Activated CD4-positive, alpha-beta T cell treated with anti-CD3 and anti-CD28 coated beads, Interleukin-2, amount 10 ng/mL, durations not matched to agents 7 days and 5 days (primary cell): ENCODE measurements around the gene SCPEP1. TPM values are rescaled to one million over a fixed set of nuclear protein-coding genes. Genes with fewer than 3 reads are reported as not detected.
"Not testable (repeated sequence)": the region's sequence is repeated elsewhere in the genome, so short reads cannot be mapped to it uniquely, and the experiment has no call there.

Experiments
- CTCF ChIA-PET: fragments of 350-600 bp; sonication (Branson Sonifier 250); formaldehyde crosslinking; loops from one replicate; lab custom pipeline; 2021; ENCODE audit warnings: antibody characterized with exemption; lab: Charles Lee
- POLR2A ChIA-PET: fragments of 350-600 bp; sonication (Branson Sonifier 250); formaldehyde crosslinking; loops from one replicate; lab custom pipeline; 2021; ENCODE audit warnings: antibody characterized with exemption; lab: Charles Lee
- DNase-seq: peaks from one replicate; pipeline ENCODE4 v3.0.0-alpha.2; 2020
- H3K27ac Mint-ChIP-seq: one replicate; pipeline ENCODE4 v1.8.0; 2021; ENCODE audit warnings: mild to moderate bottlenecking, moderate library complexity, mixed read lengths
- H3K27me3 Mint-ChIP-seq: one replicate; pipeline ENCODE4 v1.8.0; 2021; ENCODE audit warnings: mixed read lengths
- H3K36me3 Mint-ChIP-seq: one replicate; pipeline ENCODE4 v1.8.0; 2021; ENCODE audit warnings: low read depth, mixed read lengths
- H3K4me1 Mint-ChIP-seq: one replicate; pipeline ENCODE4 v1.8.0; 2021; ENCODE audit warnings: mixed read lengths
- H3K4me3 Mint-ChIP-seq: one replicate; pipeline ENCODE4 v1.8.0; 2021; ENCODE audit warnings: mild to moderate bottlenecking, moderate library complexity, mixed read lengths
- H3K9me3 Mint-ChIP-seq: one replicate; pipeline ENCODE4 v1.8.0; 2021; ENCODE audit warnings: mixed read lengths
- total RNA-seq, 2 experiments: library from RNA; stranded (reverse); gene quantifications; one replicate each; pipeline ENCODE4 v1.2.3, GENCODE V29; 2021

SCPEP1 gene, protein sequence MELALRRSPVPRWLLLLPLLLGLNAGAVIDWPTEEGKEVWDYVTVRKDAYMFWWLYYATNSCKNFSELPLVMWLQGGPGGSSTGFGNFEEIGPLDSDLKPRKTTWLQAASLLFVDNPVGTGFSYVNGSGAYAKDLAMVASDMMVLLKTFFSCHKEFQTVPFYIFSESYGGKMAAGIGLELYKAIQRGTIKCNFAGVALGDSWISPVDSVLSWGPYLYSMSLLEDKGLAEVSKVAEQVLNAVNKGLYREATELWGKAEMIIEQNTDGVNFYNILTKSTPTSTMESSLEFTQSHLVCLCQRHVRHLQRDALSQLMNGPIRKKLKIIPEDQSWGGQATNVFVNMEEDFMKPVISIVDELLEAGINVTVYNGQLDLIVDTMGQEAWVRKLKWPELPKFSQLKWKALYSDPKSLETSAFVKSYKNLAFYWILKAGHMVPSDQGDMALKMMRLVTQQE
- total RNA-seq = 10 to 100 TPM in 1 of 2 experiments, 1 to 10 TPM in 1; 9.6 to 11.5 TPM

DNA sequence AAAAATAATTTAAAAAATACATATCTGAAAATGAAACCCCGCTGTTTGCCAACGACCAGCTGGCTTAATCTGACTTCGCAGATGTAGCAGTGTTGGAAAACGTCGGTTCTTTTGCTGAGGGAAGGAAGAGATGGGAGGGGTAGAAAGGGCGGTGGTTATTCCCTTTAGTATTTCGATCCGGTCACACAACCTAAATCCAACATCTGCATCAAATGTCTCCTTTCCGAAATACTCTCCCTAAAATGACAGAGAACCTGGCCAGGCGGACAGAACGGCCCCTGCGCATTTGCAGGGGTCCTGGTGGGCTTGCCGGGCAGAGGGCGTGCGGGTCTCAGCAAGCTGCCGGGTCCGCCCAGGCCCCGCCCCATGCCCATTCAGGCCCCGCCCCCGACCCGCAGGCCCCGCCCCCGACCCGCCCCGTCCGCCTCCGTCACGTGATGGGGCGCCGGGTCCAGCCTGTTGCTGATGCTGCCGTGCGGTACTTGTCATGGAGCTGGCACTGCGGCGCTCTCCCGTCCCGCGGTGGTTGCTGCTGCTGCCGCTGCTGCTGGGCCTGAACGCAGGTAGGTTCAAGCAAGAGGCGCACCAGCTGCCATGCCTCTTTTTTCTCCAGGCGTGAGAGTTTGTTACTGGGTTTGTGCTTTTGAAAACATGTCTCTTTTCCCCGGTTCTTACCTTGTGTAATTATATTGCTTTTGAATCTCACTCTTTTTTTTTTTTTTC is at the start of gene SCPEP1:
Gene SCPEP1 (plus strand): TSS at position 459 of the 723 bp plus-strand sequence. CDS start 29 bp downstream, at position 488.
- H3K27ac Mint-ChIP-seq = peak within 1 kb of the TSS; percentile 89
- ChIA-PET CTCF (interaction anchor here (0.6 to 1.5 kb wide), 4 partner anchors 10 to 107 kb away, joined by 3 to 4 read pairs (median 3); partner anchors contain the start of genes AKAP1 and COIL), POLR2A (no interaction called here)
- peak; percentile 84 for DNase-seq
- H3K9me3 Mint-ChIP-seq = no peaks in the 10 kb centered on the region
- peaks cover 21% of the 10 kb centered on the region for H3K4me1 Mint-ChIP-seq
- H3K4me3 Mint-ChIP-seq = peak within 1 kb of the TSS; percentile 86
- no peaks in the 10 kb centered on the region for H3K36me3 Mint-ChIP-seq
- peaks cover 23% of the 10 kb centered on the region for H3K27me3 Mint-ChIP-seq

DNA sequence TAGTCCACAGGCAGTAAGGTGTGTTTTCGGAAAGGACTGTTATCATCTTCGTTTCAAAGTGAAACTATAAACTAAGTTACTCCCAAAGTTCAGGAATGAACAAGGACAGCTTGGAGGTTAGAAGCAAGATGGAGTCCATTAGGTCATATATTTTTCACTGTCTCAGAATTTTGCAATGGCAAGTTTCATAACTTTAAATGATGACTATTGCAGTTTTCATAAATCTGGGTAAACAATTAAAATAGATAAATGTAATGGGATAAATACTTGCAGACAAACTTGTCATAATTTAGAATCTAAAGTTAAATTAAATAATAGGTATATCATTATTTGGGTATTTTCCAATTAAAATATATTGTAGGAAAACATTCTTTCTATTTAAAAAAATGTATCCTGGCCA is 49.3 kb upstream of the SCPEP1 start:
- H3K27me3 Mint-ChIP-seq = peaks cover 3% of the 10 kb centered on the region
- DNase-seq = no peak
- no peaks in the 10 kb centered on the region for H3K4me1 Mint-ChIP-seq
- H3K27ac Mint-ChIP-seq = no peak overlapping the region
- H3K9me3 Mint-ChIP-seq = peaks cover 23% of the 10 kb centered on the region
- CTCF ChIA-PET = no interaction called here
- POLR2A ChIA-PET = no interaction called here
- no peak overlapping the region for H3K4me3 Mint-ChIP-seq
- peaks cover 16% of the 10 kb centered on the region for H3K36me3 Mint-ChIP-seq

DNA sequence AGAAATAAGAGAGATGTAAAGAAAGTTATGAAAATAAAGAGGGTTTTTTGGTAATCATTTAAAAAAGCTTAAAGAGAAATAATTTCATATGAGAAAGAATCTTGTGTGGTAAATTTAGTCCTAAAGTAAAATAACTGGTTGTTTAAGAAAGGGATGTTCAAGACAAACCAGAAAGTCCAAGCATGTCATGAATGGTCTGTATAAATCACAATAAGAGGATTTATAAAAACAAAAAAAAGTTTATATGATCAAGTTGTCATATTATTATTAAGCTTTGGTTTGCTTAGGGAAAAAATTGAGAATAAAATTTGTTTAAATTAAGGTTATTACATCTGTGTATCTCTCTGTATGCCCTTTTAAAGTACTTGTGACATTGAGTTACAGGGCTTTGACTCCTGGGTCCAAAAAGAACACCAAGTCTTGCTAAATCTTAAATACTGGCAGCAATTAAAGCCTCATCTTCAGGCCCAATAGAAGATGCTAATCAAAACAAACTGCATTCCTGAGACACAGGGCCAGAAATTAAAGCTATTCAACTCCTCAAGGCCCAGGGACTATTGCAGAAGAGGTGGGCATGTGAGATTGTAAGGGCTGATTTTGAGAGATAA is 48.5 kb upstream of the SCPEP1 start:
- Mint-ChIP-seq H3K4me3 (no peak overlapping the region), H3K36me3 (peaks cover 25% of the 10 kb centered on the region), H3K27me3 (peaks cover 3% of the 10 kb centered on the region), H3K27ac (no peak overlapping the region), H3K4me1 (peaks cover 7% of the 10 kb centered on the region), H3K9me3 (peaks cover 23% of the 10 kb centered on the region)
- no peak for DNase-seq
- CTCF ChIA-PET = no interaction called here
- POLR2A ChIA-PET = no interaction called here

DNA sequence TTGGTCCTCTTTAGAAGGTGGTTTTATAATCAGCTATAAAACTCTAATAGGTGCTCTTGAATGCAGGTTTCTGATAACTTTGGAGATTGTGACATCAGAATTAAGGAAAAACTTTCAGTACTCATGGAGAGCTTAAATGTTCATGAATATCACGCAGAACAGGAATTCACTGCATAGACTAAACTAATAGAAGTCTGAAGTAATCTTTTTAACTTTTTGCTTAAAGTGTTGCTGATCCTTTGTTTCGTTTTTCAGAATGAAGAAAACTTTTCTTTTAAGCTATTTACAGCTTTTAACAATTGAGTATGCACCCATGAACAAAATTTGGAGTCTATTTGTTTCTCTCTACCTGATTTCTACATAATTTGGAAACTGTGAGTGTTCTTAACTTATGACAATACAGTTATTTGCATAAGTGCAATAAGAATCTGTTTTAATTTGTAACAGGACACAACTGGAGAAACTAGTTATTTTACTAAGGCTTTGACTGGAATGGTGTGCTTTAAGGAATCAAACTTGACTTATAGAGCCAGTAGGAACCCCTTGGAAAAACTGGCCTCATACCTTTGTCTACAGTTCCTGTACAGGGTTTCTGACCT is 47.1 kb upstream of the SCPEP1 start:
- Mint-ChIP-seq H3K27ac (no peak overlapping the region), H3K4me3 (no peak overlapping the region), H3K27me3 (no peaks in the 10 kb centered on the region), H3K9me3 (peaks cover 23% of the 10 kb centered on the region), H3K36me3 (peaks cover 28% of the 10 kb centered on the region), H3K4me1 (peaks cover 10% of the 10 kb centered on the region)
- ChIA-PET POLR2A (no interaction called here), CTCF (interaction anchor here (1.4 kb wide), 1 partner anchor 111 kb away, joined by 3 read pairs; no protein-coding TSS in a partner anchor)
- no peak for DNase-seq

DNA sequence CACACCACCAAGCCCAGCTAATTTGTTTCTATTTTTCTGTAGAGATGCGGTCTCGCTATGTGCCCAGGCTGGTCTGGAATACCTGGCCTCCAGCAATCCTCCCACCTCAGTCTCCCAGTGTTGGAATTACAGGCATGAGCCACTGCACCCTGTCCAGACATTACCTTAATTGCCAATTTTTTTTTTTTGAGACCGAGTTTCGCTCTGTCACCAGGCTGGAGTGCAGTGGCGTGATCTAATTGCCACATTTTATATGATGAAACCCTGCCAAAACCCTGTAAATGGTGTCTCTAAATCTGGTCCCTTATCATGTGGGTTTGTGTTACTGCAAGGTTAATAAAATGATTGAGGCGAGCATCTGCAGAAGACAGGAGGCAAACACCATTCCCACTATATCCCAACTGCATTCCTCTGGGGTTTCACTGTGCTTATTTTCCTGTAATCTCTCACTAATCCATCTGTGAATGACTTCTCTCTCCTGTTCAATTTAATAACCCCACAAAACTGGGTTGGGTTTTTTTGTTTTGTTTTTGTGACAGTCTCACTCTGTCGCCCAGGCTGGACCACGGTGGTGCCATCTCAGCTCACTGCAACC is 44.7 kb upstream of the SCPEP1 start:
- H3K9me3 Mint-ChIP-seq = peaks cover 19% of the 10 kb centered on the region
- peaks cover 24% of the 10 kb centered on the region for H3K4me1 Mint-ChIP-seq
- no peak for DNase-seq
- no peak overlapping the region for H3K27ac Mint-ChIP-seq
- H3K36me3 Mint-ChIP-seq = peaks cover 42% of the 10 kb centered on the region
- POLR2A ChIA-PET = interaction anchor here (0.5 kb wide), 1 partner anchor 22 kb away, joined by 4 read pairs; no protein-coding TSS in a partner anchor
- CTCF ChIA-PET = interaction anchor here (1.0 to 1.3 kb wide), 2 partner anchors 9 to 10 kb away, joined by 5 to 6 read pairs; no protein-coding TSS in a partner anchor
- H3K4me3 Mint-ChIP-seq = no peak overlapping the region
- H3K27me3 Mint-ChIP-seq = no peaks in the 10 kb centered on the region

DNA sequence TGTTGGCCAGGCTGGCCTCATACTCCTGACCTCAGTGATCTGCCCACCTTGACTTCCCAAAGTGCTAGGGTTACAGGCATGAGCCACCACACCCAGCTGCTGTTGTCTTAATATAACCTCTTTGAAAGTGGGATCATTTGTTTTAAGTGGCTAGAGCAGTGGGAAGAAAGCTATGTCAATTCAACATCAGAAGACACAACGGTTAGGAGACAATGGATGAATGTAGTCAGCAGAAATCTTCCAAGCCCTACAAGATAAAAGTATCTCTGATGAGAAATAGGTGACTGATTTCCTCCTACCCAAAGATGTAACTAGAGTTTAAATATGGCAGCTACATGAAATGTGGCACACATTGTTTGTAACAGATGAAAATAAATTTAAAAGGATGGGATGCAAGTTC is 44.1 kb upstream of the SCPEP1 start:
- no peak for DNase-seq
- POLR2A ChIA-PET = no interaction called here
- H3K9me3 Mint-ChIP-seq = peaks cover 17% of the 10 kb centered on the region
- no peak overlapping the region for H3K4me3 Mint-ChIP-seq
- no peak overlapping the region for H3K27ac Mint-ChIP-seq
- peaks cover 26% of the 10 kb centered on the region for H3K4me1 Mint-ChIP-seq
- CTCF ChIA-PET = no interaction called here
- peaks cover 47% of the 10 kb centered on the region for H3K36me3 Mint-ChIP-seq
- H3K27me3 Mint-ChIP-seq = no peaks in the 10 kb centered on the region

DNA sequence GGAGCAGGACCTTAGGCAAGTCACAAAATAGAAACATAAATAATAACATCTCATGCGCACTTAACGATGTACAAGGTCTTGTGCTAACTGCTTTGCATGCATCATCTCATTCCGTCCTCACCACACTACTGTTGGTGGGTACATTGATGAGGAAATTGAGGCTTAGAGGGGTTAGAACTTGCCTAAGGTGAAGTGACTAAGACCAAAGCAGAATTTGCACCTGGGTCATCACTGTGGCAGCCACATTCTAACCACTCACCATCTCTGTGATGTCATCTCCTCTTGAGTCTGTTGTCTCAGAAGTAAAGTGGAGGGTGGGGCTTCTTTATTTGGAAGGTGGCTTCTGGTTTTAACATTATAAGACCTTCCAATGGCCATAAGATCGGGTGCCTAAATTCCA is 43.7 kb upstream of the SCPEP1 start:
- POLR2A ChIA-PET = no interaction called here
- peaks cover 50% of the 10 kb centered on the region for H3K36me3 Mint-ChIP-seq
- DNase-seq = peak; percentile 7

DNA sequence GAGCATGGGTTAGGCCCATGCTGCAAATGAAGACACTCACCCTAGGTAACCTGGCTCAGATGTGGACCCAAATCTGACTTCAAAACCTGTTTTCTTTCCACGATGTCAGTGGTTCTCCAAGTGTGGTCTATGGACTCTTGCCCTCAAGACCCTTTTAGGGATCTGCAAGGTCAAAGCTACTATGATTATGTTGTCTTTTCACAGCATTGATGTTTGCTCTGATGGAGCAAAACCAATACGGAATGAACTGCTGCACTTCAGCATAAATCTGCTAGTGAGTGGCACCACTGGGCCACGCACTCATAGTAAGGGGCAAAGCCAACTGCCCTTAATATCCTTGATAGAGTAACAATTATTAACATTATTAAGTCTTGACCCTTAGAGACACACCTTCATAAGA is 42.5 kb upstream of the SCPEP1 start:
- DNase-seq = no peak
- CTCF ChIA-PET = no interaction called here
- POLR2A ChIA-PET = interaction anchor here (0.6 kb wide), 1 partner anchor 24 kb away, joined by 13 read pairs; no protein-coding TSS in a partner anchor
- Mint-ChIP-seq H3K36me3 (peaks cover 50% of the 10 kb centered on the region), H3K4me3 (no peak overlapping the region), H3K27me3 (no peaks in the 10 kb centered on the region), H3K4me1 (peaks cover 30% of the 10 kb centered on the region), H3K9me3 (peaks cover 10% of the 10 kb centered on the region), H3K27ac (no peak overlapping the region)

More for the DNA sequence above, 43.7 kb upstream of the SCPEP1 start:
- H3K27me3 Mint-ChIP-seq = no peaks in the 10 kb centered on the region
- no peak overlapping the region for H3K4me3 Mint-ChIP-seq
- peaks cover 26% of the 10 kb centered on the region for H3K4me1 Mint-ChIP-seq
- CTCF ChIA-PET = no interaction called here
- H3K27ac Mint-ChIP-seq = no peak overlapping the region
- peaks cover 17% of the 10 kb centered on the region for H3K9me3 Mint-ChIP-seq

DNA sequence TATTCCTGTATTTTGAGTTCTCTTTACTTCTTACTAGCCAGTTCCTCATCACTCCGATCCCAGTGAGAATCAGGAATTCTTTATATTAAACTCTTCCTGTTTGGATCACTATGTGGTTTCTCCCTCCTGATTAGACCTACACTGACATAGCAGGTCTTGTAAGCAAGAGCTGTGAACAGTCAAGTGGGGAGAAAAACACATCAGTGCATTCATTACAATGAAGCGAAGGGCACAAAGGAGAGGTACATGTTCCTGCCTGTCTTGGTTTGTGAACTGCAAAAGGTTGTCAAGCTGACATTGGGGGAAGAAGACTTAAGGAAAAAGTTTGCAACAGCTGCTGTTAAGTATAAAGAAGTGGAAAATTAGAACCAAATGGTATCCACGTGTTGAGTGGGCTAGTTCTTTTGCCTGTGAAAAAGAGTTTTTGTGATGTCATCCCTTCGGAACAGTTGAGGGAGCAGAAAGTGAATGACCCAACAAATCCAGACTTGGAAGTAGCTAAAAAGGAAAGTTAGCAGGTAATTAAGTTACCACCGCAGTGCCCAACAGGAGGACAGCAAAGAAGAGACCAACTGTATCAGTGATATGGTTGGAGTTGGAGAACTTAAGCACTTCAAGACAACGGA is 41.1 kb upstream of the SCPEP1 start:
- Mint-ChIP-seq H3K4me1 (peaks cover 30% of the 10 kb centered on the region), H3K36me3 (peaks cover 55% of the 10 kb centered on the region), H3K4me3 (no peak overlapping the region), H3K27me3 (no peaks in the 10 kb centered on the region), H3K27ac (no peak overlapping the region), H3K9me3 (no peaks in the 10 kb centered on the region)
- no peak for DNase-seq
- CTCF ChIA-PET = interaction anchor here (1.3 kb wide), 2 partner anchors 67 to 117 kb away, joined by 3 to 4 read pairs; no protein-coding TSS in a partner anchor
- POLR2A ChIA-PET = no interaction called here

DNA sequence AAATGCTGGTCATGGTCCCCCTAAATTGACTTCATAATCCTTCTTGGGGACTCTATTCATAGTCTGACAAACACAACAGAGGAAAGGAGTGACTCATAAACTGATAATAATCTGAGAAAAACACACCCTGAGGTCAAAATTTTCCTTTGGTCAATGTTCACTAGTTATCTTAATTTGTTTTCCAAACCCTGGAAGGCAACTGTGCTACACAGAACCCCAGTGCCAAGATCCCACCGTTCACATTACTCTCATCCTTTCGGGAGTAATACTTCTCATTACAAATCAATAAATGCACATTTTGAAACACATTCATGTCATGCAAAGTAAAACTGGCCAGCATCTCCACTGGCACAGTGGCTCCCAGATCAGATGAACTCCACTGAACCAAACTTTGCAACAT is 40.2 kb upstream of the SCPEP1 start:
- ChIA-PET POLR2A (interaction anchor here (1.1 kb wide), 1 partner anchor 24 kb away, joined by 3 read pairs; the partner anchor contains the start of gene TRIM25), CTCF (no interaction called here)
- no peak overlapping the region for H3K4me3 Mint-ChIP-seq
- DNase-seq = no peak
- H3K4me1 Mint-ChIP-seq = peaks cover 30% of the 10 kb centered on the region
- H3K27ac Mint-ChIP-seq = no peak overlapping the region
- peaks cover 56% of the 10 kb centered on the region for H3K36me3 Mint-ChIP-seq
- H3K27me3 Mint-ChIP-seq = no peaks in the 10 kb centered on the region
- H3K9me3 Mint-ChIP-seq = no peaks in the 10 kb centered on the region

DNA sequence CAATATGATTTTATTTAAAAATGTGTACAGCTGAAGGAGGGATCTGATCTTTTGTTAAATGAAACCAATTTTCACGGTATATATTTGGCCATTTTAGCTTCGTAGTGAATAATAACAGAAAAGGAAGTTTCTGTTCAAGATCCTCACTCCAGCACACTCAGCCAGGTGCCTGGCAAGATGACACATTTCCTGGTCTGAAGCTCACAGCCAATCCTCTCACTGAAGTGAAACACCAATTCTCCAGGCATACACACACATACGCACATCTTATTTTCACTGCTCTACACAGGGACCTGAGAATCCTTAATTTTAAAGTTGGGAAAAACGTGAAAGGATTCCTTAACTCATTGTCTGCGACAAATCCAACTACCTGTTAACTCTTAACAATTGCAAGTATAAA is 39.7 kb upstream of the SCPEP1 start:
- POLR2A ChIA-PET = interaction anchor here (1.1 kb wide), 1 partner anchor 25 kb away, joined by 3 read pairs; the partner anchor contains the start of gene TRIM25
- H3K27ac Mint-ChIP-seq = peak overlapping the region; percentile 23
- not testable (repeated sequence) for H3K4me3 Mint-ChIP-seq

More for the DNA sequence above, 39.7 kb upstream of the SCPEP1 start:
- peaks cover 54% of the 10 kb centered on the region for H3K36me3 Mint-ChIP-seq
- peaks cover 30% of the 10 kb centered on the region for H3K4me1 Mint-ChIP-seq
- DNase-seq, CTCF ChIA-PET, H3K9me3 Mint-ChIP-seq, H3K27me3 Mint-ChIP-seq: not testable (repeated sequence)
